Measurements from ENCODE around the gene HNRNPR. TPM values are rescaled to one million over a fixed set of nuclear protein-coding genes. Genes with fewer than 3 reads are reported as not detected.
A peak's percentile ranks its signal among the peaks of the same experiment; 100 is the strongest.
"Not testable (repeated sequence)": the region's sequence is repeated elsewhere in the genome, so short reads cannot be mapped to it uniquely, and the experiment has no call there.

The HNRNPR gene
- total RNA-seq, 2 experiments from 2014 or later: 216 to 221 TPM

GRCh38 chr1:23376890-23377811 lies 33.1 kb upstream of the HNRNPR start:
- Mint-ChIP-seq H3K4me3 (no peak overlapping the region), H3K27ac (no peak overlapping the region), H3K9me3 (no peaks in the 10 kb centered on the region), H3K27me3 (no peaks in the 10 kb centered on the region), H3K4me1 (no peaks in the 10 kb centered on the region), H3K36me3 (ENCODE audit: low read depth) (no peaks in the 10 kb centered on the region)
- no peak for DNase-seq
- ChIA-PET POLR2A (no interaction called here), CTCF (interaction anchor here (0.6 kb wide), 1 partner anchor 626 kb away, joined by 3 read pairs; no protein-coding TSS in a partner anchor)

- H3K4me1 Mint-ChIP-seq: peaks cover 18% of the 10 kb centered on the region
- ChIA-PET CTCF (interaction anchor here (0.6 kb wide), 1 partner anchor 916 kb away, joined by 3 read pairs; no protein-coding TSS in a partner anchor), POLR2A (interaction anchor here (0.6 kb wide), 1 partner anchor 90 kb away, joined by 5 read pairs; no protein-coding TSS in a partner anchor)
- H3K36me3 Mint-ChIP-seq (ENCODE audit: low read depth); DNase-seq; H3K27me3 Mint-ChIP-seq; H3K4me3 Mint-ChIP-seq; H3K9me3 Mint-ChIP-seq; H3K27ac Mint-ChIP-seq: not testable (repeated sequence)
These were observed 30.1 kb upstream of the HNRNPR start for GRCh38 chr1:23374079-23374735.

- no peak overlapping the region for H3K27ac Mint-ChIP-seq
- no peak for DNase-seq
- H3K36me3 Mint-ChIP-seq (ENCODE audit: low read depth): peaks cover 8% of the 10 kb centered on the region
- CTCF ChIA-PET: interaction anchor here (0.8 to 1.2 kb wide), 3 partner anchors 9 to 124 kb away, joined by 3 read pairs; no protein-coding TSS in a partner anchor
- H3K4me3 Mint-ChIP-seq: no peak overlapping the region
- POLR2A ChIA-PET: no interaction called here
- H3K4me1 Mint-ChIP-seq: peaks cover 25% of the 10 kb centered on the region
- H3K27me3 Mint-ChIP-seq: no peaks in the 10 kb centered on the region
- H3K9me3 Mint-ChIP-seq: no peaks in the 10 kb centered on the region
These were observed 28.1 kb upstream of the HNRNPR start for GRCh38 chr1:23371987-23372880.

GRCh38 chr1:23370709-23371584 lies 26.9 kb upstream of the HNRNPR start:
- Mint-ChIP-seq H3K27me3 (no peaks in the 10 kb centered on the region), H3K4me3 (no peak overlapping the region), H3K27ac (no peak overlapping the region), H3K9me3 (peaks cover 6% of the 10 kb centered on the region), H3K4me1 (peaks cover 36% of the 10 kb centered on the region), H3K36me3 (ENCODE audit: low read depth) (peaks cover 21% of the 10 kb centered on the region)
- ChIA-PET POLR2A (no interaction called here), CTCF (interaction anchor here (0.6 kb wide), 1 partner anchor 72 kb away, joined by 3 read pairs; no protein-coding TSS in a partner anchor)
- no peak for DNase-seq

GRCh38 chr1:23370330-23370708 lies 26.2 kb upstream of the HNRNPR start:
- ChIA-PET POLR2A (no interaction called here), CTCF (interaction anchor here (0.6 kb wide), 1 partner anchor 72 kb away, joined by 3 read pairs; no protein-coding TSS in a partner anchor)
- Mint-ChIP-seq H3K9me3 (peaks cover 7% of the 10 kb centered on the region), H3K4me3 (peak overlapping the region; percentile 95), H3K36me3 (ENCODE audit: low read depth) (peaks cover 24% of the 10 kb centered on the region), H3K27me3 (no peaks in the 10 kb centered on the region), H3K27ac (peak overlapping the region; percentile 99), H3K4me1 (peaks cover 36% of the 10 kb centered on the region)
- DNase-seq: no peak

- Mint-ChIP-seq H3K27me3 (no peaks in the 10 kb centered on the region), H3K27ac (peak within 1 kb of the TSS; percentile 99), H3K36me3 (ENCODE audit: low read depth) (peaks cover 30% of the 10 kb centered on the region), H3K9me3 (peaks cover 11% of the 10 kb centered on the region), H3K4me3 (peak within 1 kb of the TSS; percentile 95), H3K4me1 (peaks cover 36% of the 10 kb centered on the region)
- DNase-seq: peak; percentile 40
- ChIA-PET CTCF (interaction anchor here (1.9 kb wide), 1 partner anchor 21 kb away, joined by 5 read pairs; no protein-coding TSS in a partner anchor), POLR2A (no interaction called here)
These were observed 25.4 kb upstream of the HNRNPR start, which contains the start of gene ZNF436 for GRCh38 chr1:23369335-23370013. ZNF436 (minus strand) TSS chr1:23369836; CDS start chr1:23368005, 1,831 bp downstream.

- Mint-ChIP-seq H3K27ac (peak overlapping the region; percentile 99), H3K36me3 (ENCODE audit: low read depth) (peaks cover 36% of the 10 kb centered on the region), H3K27me3 (no peaks in the 10 kb centered on the region), H3K9me3 (peaks cover 14% of the 10 kb centered on the region), H3K4me1 (peaks cover 36% of the 10 kb centered on the region), H3K4me3 (peak overlapping the region; percentile 95)
- POLR2A ChIA-PET: interaction anchor here (1.3 kb wide), 1 partner anchor 24 kb away, joined by 17 read pairs; the partner anchor contains the start of gene HNRNPR
- CTCF ChIA-PET: interaction anchor here (0.8 to 1.9 kb wide), 7 partner anchors 10 to 323 kb away, joined by 3 to 6 read pairs (median 4); partner anchors contain the start of genes HNRNPR and RPL11
- peak; percentile 90 for DNase-seq
These were observed 24.7 kb upstream of the HNRNPR start for GRCh38 chr1:23368562-23369334.

- H3K27me3 Mint-ChIP-seq: no peaks in the 10 kb centered on the region
These were observed 23.9 kb upstream of the HNRNPR start for GRCh38 chr1:23367791-23368561.

GRCh38 chr1:23367451-23367790 lies 23.3 kb upstream of the HNRNPR start:
- Mint-ChIP-seq H3K27me3 (no peaks in the 10 kb centered on the region), H3K27ac (peak overlapping the region; percentile 88), H3K9me3 (peaks cover 25% of the 10 kb centered on the region), H3K4me1 (peaks cover 36% of the 10 kb centered on the region), H3K4me3 (peak overlapping the region; percentile 95), H3K36me3 (ENCODE audit: low read depth) (peaks cover 49% of the 10 kb centered on the region)
- DNase-seq: peak; percentile 8
- ChIA-PET POLR2A (interaction anchor here (1.3 kb wide), 1 partner anchor 23 kb away, joined by 17 read pairs; the partner anchor contains the start of gene HNRNPR), CTCF (interaction anchor here (1.1 to 1.9 kb wide), 3 partner anchors 9 to 36 kb away, joined by 3 to 6 read pairs (median 5); no protein-coding TSS in a partner anchor)

More at GRCh38 chr1:23367791-23368561, 23.9 kb upstream of the HNRNPR start:
- POLR2A ChIA-PET: interaction anchor here (0.6 to 1.3 kb wide), 3 partner anchors 24 to 621 kb away, joined by 3 to 17 read pairs (median 6); partner anchors contain the start of gene HNRNPR
- peak overlapping the region; percentile 99 for H3K27ac Mint-ChIP-seq
- peak; percentile 99 for DNase-seq
- CTCF ChIA-PET: interaction anchor here (0.8 to 1.9 kb wide), 8 partner anchors 10 to 324 kb away, joined by 3 to 6 read pairs (median 4); partner anchors contain the start of genes HNRNPR and RPL11
- peaks cover 20% of the 10 kb centered on the region for H3K9me3 Mint-ChIP-seq
- peaks cover 36% of the 10 kb centered on the region for H3K4me1 Mint-ChIP-seq
- peaks cover 43% of the 10 kb centered on the region for H3K36me3 Mint-ChIP-seq (ENCODE audit: low read depth)
- peak overlapping the region; percentile 95 for H3K4me3 Mint-ChIP-seq

Measured in activated CD4-positive, alpha-beta T cell treated with anti-CD3 and anti-CD28 coated beads, Interleukin-2, amount 10 ng/mL, durations not matched to agents 7 days and 5 days (primary cell).